ENCODE data around the gene INPP4A. TPM values are rescaled to one million over a fixed set of nuclear protein-coding genes. Genes with fewer than 3 reads are reported as not detected.

Gene INPP4A
- polyA plus RNA-seq, 1 experiment = 12.9 TPM

DNA sequence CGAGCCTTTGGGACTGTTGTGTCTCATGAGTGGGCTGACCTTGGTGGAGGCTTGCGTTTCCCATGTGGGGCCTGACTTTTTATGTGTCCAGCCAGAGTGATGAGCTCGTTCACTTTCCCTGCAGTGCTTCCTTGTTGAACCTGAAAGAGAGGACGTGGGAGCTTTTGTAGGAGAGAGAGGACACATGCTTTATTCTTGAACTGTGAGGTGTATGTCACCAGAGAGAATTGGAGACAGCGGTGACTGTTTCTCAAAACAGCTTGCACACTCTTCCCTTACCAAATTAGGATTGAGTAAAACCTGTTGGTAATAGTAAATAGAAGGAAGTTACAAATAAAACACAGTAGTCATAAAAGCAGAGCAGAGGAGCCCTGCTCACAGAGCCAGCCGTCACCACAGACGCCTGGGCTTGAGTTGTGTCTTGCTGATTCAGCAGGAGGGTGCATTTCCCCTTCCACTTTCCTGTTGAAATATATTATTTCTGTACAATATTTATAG is 60.7 kb downstream of the INPP4A start:
- no peak for DNase-seq (ENCODE audit: low read depth, low spot score)
- Histone ChIP-seq H3K9me3 (ENCODE audit: control insufficient read depth, insufficient read depth, low read length) (no peaks in the 10 kb centered on the region), H3K27me3 (ENCODE audit: control insufficient read depth, insufficient read depth, low read length) (no peaks in the 10 kb centered on the region), H3K27ac (ENCODE audit: low read depth, low read length) (no peak overlapping the region), H3K4me3 (ENCODE audit: low read depth, low read length) (no peak overlapping the region)
- POLR2A ChIA-PET = interaction anchor here (0.7 kb wide), 1 partner anchor 1535 kb away, joined by 3 read pairs; no protein-coding TSS in a partner anchor
- CTCF ChIA-PET = interaction anchor here (1.5 kb wide), 1 partner anchor 18 kb away, joined by 3 read pairs; no protein-coding TSS in a partner anchor
- TF ChIP-seq, protein P1, sequence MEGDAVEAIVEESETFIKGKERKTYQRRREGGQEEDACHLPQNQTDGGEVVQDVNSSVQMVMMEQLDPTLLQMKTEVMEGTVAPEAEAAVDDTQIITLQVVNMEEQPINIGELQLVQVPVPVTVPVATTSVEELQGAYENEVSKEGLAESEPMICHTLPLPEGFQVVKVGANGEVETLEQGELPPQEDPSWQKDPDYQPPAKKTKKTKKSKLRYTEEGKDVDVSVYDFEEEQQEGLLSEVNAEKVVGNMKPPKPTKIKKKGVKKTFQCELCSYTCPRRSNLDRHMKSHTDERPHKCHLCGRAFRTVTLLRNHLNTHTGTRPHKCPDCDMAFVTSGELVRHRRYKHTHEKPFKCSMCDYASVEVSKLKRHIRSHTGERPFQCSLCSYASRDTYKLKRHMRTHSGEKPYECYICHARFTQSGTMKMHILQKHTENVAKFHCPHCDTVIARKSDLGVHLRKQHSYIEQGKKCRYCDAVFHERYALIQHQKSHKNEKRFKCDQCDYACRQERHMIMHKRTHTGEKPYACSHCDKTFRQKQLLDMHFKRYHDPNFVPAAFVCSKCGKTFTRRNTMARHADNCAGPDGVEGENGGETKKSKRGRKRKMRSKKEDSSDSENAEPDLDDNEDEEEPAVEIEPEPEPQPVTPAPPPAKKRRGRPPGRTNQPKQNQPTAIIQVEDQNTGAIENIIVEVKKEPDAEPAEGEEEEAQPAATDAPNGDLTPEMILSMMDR (IDR thresholded peaks at IDR 0.05; ENCODE audit: low read depth, low read length) = no peak

DNA sequence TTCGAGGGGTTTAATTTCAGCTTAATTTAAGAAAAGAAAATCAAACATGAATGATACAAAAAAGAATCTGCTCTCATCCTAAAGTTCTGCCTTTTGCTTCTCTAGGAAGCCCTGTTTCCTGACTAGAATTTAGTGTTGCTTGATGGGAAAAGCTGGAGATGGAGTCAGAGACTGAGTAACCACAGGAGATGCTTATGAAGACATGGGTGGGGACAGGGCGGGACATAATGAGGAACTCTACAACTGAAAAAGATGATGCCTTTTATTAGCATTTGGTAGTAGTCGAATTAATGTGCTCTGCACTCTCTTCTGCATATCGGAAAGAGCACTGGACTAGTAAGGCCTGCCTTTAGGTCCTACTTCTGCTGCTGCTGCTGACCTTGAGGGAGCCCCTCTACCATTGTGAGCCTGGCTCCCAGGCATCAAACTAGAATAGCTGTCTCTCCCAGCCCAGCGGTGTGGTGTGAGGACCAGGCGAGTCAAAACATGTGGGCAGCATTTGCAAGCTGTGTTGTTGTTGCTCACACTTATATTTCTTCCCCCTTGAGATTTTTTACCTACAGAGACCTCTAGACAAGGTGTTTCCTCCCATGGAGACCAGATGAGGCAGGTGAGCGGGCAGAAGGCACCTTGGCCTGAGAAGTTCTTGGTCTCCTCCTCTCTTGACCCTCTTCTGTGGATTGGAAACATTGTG is 61.5 kb downstream of the INPP4A start:
- TF ChIP-seq, protein P1 (IDR thresholded peaks at IDR 0.05; ENCODE audit: low read depth, low read length) = no peak
- Histone ChIP-seq H3K9me3 (ENCODE audit: control insufficient read depth, insufficient read depth, low read length) (no peaks in the 10 kb centered on the region), H3K27ac (ENCODE audit: low read depth, low read length) (no peak overlapping the region), H3K4me3 (ENCODE audit: low read depth, low read length) (no peak overlapping the region), H3K27me3 (ENCODE audit: control insufficient read depth, insufficient read depth, low read length) (no peaks in the 10 kb centered on the region)
- no peak for DNase-seq (ENCODE audit: low read depth, low spot score)
- ChIA-PET CTCF (no interaction called here), POLR2A (interaction anchor here (0.7 kb wide), 1 partner anchor 1535 kb away, joined by 3 read pairs; no protein-coding TSS in a partner anchor)

DNA sequence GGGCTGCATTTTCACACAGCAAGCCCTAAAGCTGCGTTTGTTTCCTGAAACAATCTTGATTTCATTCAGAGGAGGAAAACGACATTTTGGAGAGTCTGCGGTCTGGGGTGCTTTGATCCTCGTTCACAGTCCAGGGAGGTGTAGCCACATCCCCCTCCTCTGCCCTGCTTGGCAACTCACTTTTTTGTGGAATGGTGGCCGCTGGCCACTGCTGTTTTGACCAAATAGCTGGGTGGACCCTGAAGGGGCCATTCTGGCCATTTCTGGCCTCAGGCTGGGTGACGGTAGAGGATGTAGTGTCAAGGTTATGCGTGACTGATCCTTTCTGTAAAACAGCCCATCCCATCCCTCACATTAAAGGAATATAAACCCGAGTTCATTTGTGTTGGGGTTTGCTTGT is 62.2 kb downstream of the INPP4A start:
- TF ChIP-seq, protein P1 (IDR thresholded peaks at IDR 0.05; ENCODE audit: low read depth, low read length) = no peak
- ChIA-PET CTCF (no interaction called here), POLR2A (no interaction called here)
- Histone ChIP-seq H3K9me3 (ENCODE audit: control insufficient read depth, insufficient read depth, low read length) (no peaks in the 10 kb centered on the region), H3K27me3 (ENCODE audit: control insufficient read depth, insufficient read depth, low read length) (no peaks in the 10 kb centered on the region), H3K27ac (ENCODE audit: low read depth, low read length) (no peak overlapping the region), H3K4me3 (ENCODE audit: low read depth, low read length) (no peak overlapping the region)
- no peak for DNase-seq (ENCODE audit: low read depth, low spot score)

DNA sequence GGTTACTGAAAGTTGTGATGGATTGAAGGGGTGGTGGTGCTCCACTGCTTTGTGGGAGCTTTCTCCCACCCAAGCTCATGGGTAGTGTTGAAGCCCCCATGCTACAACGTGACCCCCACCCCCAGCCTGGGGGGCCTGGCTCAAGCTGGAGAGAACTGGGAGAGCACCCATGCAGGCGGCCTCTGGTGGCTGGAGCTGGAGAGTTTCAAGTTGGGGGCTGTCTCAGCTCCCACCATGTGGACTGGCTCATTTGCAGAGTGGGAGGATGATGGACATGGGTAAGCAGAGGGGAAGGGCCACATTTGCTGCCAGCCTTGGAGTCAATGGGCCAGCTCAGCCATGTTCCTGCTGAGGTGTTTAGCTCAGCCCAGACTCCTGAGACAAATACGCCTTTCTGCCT is 62.8 kb downstream of the INPP4A start:
- TF ChIP-seq, protein P1 (IDR thresholded peaks at IDR 0.05; ENCODE audit: low read depth, low read length) = no peak
- H3K9me3 ChIP-seq (ENCODE audit: control insufficient read depth, insufficient read depth, low read length) = no peaks in the 10 kb centered on the region
- no peak overlapping the region for H3K4me3 ChIP-seq (ENCODE audit: low read depth, low read length)
- H3K27ac ChIP-seq (ENCODE audit: low read depth, low read length) = no peak overlapping the region
- ChIA-PET CTCF (no interaction called here), POLR2A (no interaction called here)
- DNase-seq (ENCODE audit: low read depth, low spot score) = no peak
- no peaks in the 10 kb centered on the region for H3K27me3 ChIP-seq (ENCODE audit: control insufficient read depth, insufficient read depth, low read length)

DNA sequence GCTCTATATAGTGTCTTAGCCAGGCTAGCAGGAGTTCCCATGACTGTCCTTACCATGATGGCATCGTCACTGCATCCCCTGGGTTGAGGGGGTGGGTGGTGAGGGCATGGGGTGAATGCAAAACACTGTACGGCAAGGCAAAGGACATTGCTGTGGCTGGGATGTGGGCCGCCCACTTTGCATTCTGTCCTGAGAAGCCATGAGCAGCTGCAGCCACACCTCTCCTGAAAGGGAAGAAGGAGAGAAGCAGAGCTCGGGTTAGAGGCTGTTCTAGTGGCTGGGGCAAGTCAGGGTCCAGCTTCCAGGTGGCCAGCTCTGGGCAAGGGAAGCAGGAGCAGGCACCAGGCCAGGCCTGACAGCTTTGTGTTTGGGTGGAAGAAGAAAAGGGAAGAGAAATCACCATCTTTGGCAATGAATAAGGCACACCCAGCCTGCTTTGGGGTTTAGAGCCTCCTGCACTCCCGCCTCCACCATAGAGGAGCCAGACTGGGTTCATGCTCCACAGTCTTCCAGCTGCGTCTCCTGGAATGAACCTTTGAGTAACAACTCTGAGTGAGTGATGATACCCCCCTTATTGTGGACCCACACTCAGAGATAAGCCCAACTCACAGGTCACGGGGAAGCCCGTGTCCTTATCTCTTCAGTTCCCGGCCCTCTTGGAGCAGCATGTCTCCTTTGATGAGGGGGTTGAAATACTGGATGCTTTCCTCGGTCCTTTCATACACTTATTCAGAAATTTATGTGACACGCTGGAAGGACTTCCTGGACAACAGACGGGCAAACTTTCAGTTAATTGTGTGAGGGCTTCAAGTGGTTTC is 63.4 kb downstream of the INPP4A start:
- H3K27me3 ChIP-seq (ENCODE audit: control insufficient read depth, insufficient read depth, low read length) = no peaks in the 10 kb centered on the region
- ChIA-PET CTCF (no interaction called here), POLR2A (no interaction called here)
- no peak overlapping the region for H3K4me3 ChIP-seq (ENCODE audit: low read depth, low read length)
- no peak overlapping the region for H3K27ac ChIP-seq (ENCODE audit: low read depth, low read length)
- TF ChIP-seq, protein P1 (IDR thresholded peaks at IDR 0.05; ENCODE audit: low read depth, low read length) = no peak
- H3K9me3 ChIP-seq (ENCODE audit: control insufficient read depth, insufficient read depth, low read length) = no peaks in the 10 kb centered on the region
- no peak for DNase-seq (ENCODE audit: low read depth, low spot score)

All from AG04450 (cell line).